ENCODE data around the gene TAF7.
"Not testable (repeated sequence)": the region's sequence is repeated elsewhere in the genome, so short reads cannot be mapped to it uniquely, and the experiment has no call there.

The TAF7 gene

GRCh38 chr5:141349917-141350619, 29.5 kb upstream of the TAF7 start, which contains the start of gene PCDHGB1:
PCDHGB1 (plus strand) TSS chr5:141350099; CDS start chr5:141350261, 162 bp downstream.
- Histone ChIP-seq H3K27me3 (ENCODE audit: insufficient read depth, low read depth) (no peaks in the 10 kb centered on the region), H3K36me3 (ENCODE audit: insufficient read depth) (no peaks in the 10 kb centered on the region), H3K4me3 (IDR thresholded peaks at IDR 0.05; ENCODE audit: insufficient read depth, low read depth, low read length) (no peak within 1 kb of the TSS), H3K27ac (no peak within 1 kb of the TSS), H2AFZ (ENCODE audit: low read depth) (no peak within 1 kb of the TSS), H3K79me2 (ENCODE audit: insufficient read depth, low read depth) (no peaks in the 10 kb centered on the region), H3K4me2 (no peak within 1 kb of the TSS), H3K9ac (no peak within 1 kb of the TSS), H3K4me1 (ENCODE audit: low read depth, poor library complexity, severe bottlenecking) (no peaks in the 10 kb centered on the region), H4K20me1 (ENCODE audit: insufficient read depth) (no peaks in the 10 kb centered on the region)
- no peak for TF ChIP-seq CTCF (conservative IDR thresholded peaks at IDR 0.05; ENCODE audit: low read depth, low read length)

- not testable (repeated sequence) for H4K20me1 ChIP-seq (ENCODE audit: insufficient read depth); H3K4me3 ChIP-seq (IDR thresholded peaks at IDR 0.05; ENCODE audit: insufficient read depth, low read depth, low read length); H2AFZ ChIP-seq (ENCODE audit: low read depth); H3K4me2 ChIP-seq; H3K27ac ChIP-seq; H3K9ac ChIP-seq; H3K36me3 ChIP-seq (ENCODE audit: insufficient read depth); H3K27me3 ChIP-seq (ENCODE audit: insufficient read depth, low read depth); H3K4me1 ChIP-seq (ENCODE audit: low read depth, poor library complexity, severe bottlenecking); H3K79me2 ChIP-seq (ENCODE audit: insufficient read depth, low read depth)
Observed at GRCh38 chr5:141346017-141346416, 25.4 kb upstream of the TAF7 start.

GRCh38 chr5:141345327-141345726, 24.7 kb upstream of the TAF7 start:
- H3K36me3 ChIP-seq (ENCODE audit: insufficient read depth), result no peaks in the 10 kb centered on the region

GRCh38 chr5:141343953-141344463, 23.4 kb upstream of the TAF7 start:
- no peaks in the 10 kb centered on the region for H3K27me3 ChIP-seq (ENCODE audit: insufficient read depth, low read depth)
- TF ChIP-seq CTCF (conservative IDR thresholded peaks at IDR 0.05; ENCODE audit: low read depth, low read length), result no peak
- H2AFZ ChIP-seq (ENCODE audit: low read depth), result no peak overlapping the region
- H3K4me3 ChIP-seq (IDR thresholded peaks at IDR 0.05; ENCODE audit: insufficient read depth, low read depth, low read length), result no peak overlapping the region
- no peak overlapping the region for H3K9ac ChIP-seq
- H4K20me1 ChIP-seq (ENCODE audit: insufficient read depth), result no peaks in the 10 kb centered on the region
- no peaks in the 10 kb centered on the region for H3K4me1 ChIP-seq (ENCODE audit: low read depth, poor library complexity, severe bottlenecking)
- no peak overlapping the region for H3K27ac ChIP-seq
- no peaks in the 10 kb centered on the region for H3K36me3 ChIP-seq (ENCODE audit: insufficient read depth)
- no peaks in the 10 kb centered on the region for H3K79me2 ChIP-seq (ENCODE audit: insufficient read depth, low read depth)
- no peak overlapping the region for H3K4me2 ChIP-seq

More at GRCh38 chr5:141345327-141345726, 24.7 kb upstream of the TAF7 start:
- Histone ChIP-seq H3K4me3 (IDR thresholded peaks at IDR 0.05; ENCODE audit: insufficient read depth, low read depth, low read length) (no peak overlapping the region), H3K27me3 (ENCODE audit: insufficient read depth, low read depth) (no peaks in the 10 kb centered on the region), H3K79me2 (ENCODE audit: insufficient read depth, low read depth) (no peaks in the 10 kb centered on the region), H3K4me2 (no peak overlapping the region), H3K9ac (no peak overlapping the region), H3K27ac (no peak overlapping the region), H2AFZ (ENCODE audit: low read depth) (no peak overlapping the region), H3K4me1 (ENCODE audit: low read depth, poor library complexity, severe bottlenecking) (no peaks in the 10 kb centered on the region), H4K20me1 (ENCODE audit: insufficient read depth) (no peaks in the 10 kb centered on the region)
- TF ChIP-seq CTCF (conservative IDR thresholded peaks at IDR 0.05; ENCODE audit: low read depth, low read length), result no peak

All from KMS-11 (cell line).